Frontal cortex (tissue), 4 donors: ENCODE measurements around the gene GRID1. TPM values are rescaled to one million over a fixed set of nuclear protein-coding genes. Genes with fewer than 3 reads are reported as not detected.
"Not testable (repeated sequence)": the region's sequence is repeated elsewhere in the genome, so short reads cannot be mapped to it uniquely, and the experiment has no call there.

ENCODE experiments used
- DNase-seq, 2 donors: peaks; one replicate each; pipeline ENCODE4 v3.0.0; 2012; ENCODE audit warnings: low spot score in 2 of 2
- FAIRE-seq: peaks from 2 replicates; lab custom pipeline; 2012; peaks lifted over from hg19 to GRCh38; lab: Jason Lieb, UNC
- total RNA-seq: library from RNA; depleted of rRNA; stranded (reverse); fragments of >200 nt; gene quantifications from one replicate; pipeline ENCODE4 v1.2.3, GENCODE V29; 2014
- donor health status: control.
- donor health status: control.
- donor health status: control.

GRID1 gene
- total RNA-seq, 1 donor from 2014 or later: 12.6 TPM

DNA sequence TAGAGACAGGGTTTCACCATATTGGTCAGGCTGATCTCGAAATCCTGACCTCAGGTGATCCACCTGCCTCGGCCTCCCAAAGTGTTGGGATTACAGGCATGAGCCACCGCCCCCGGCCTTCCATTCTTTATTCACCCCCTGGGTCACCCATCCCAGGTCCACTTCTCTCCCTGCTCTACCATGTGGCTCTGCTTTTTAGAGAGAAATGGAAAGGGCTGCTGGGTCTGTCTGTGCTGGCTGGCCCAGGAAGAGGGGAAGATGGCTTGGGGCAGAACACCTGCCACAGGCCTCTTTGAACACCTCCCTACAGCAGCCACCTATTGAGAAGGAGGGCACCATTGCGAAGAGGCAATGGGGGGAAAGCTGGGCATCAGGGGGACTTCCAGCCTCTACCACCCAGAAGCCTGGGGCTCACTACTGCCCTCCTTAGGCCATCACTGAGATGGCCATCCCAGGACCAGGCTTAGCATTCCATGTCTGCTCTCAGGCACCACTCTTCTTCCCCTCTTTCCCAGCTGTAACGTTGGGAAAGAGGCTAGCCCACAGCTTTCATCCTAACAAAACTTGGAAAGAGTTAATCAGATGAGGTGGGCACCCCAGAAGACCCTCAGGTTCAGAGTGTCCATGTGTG, 256.3 kb downstream of the GRID1 start:
- DNase-seq (no peak), FAIRE-seq (no peak)

- FAIRE-seq (no peak), DNase-seq (no peak)
Measured at GRCh38 chr10:86109421-86109820, 257.2 kb downstream of the GRID1 start.

- DNase-seq (no peak), FAIRE-seq (no peak)
Measured at GRCh38 chr10:86108696-86109095, 257.9 kb downstream of the GRID1 start.

DNA sequence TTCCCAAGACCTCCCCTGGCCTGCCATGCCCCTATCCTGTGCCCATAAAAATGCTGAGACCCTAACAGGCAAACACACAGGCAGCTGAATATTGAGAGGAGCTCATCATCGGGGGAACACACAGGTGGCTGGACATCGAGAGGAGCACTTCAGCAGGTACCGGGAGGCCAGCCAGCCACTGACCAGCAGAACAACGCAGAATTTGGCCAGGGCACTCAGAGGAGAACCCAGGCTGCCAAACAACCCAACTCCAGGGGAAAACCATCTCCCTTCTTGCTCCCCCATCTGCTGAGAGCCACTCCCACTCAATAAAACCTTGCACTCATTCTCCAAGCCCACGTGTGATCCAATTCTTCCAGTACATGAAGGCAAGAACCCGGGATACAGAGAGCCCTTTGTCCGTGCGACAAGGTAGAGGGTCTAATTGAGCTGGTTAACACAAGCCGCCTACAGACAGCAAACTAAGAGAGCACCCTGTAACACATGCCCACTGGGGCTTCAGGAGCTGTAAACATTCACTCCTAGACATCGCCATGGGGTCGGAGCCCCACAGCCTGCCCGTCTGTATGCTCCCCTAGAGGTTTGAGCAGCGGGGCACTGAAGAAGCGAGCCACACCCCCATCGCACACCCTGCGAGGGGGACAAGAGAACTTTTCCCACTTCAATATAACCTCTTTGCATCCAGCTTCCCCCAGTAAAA, 258.8 kb downstream of the GRID1 start:
- FAIRE-seq, DNase-seq: not testable (repeated sequence)

DNA sequence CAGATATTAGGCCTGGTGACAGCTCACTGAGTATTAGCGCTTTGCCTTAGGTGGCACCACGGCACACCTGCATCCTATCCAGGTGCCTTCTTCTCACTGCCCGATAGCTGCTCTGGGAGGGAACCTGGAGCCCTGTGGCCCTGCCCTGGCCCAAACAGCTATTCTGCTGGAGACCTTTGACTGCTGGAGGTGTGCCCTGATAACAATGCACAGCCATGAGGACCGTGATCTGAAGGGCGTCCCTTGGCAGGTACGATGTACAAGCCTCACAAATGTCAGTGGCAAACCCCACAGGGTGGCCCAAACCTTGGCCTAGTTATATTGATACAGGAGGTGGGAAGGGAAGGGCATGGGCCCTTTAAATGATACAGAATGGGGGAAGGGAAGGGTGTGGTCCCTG, 259.5 kb downstream of the GRID1 start:
- FAIRE-seq (no peak), DNase-seq (no peak)

DNA sequence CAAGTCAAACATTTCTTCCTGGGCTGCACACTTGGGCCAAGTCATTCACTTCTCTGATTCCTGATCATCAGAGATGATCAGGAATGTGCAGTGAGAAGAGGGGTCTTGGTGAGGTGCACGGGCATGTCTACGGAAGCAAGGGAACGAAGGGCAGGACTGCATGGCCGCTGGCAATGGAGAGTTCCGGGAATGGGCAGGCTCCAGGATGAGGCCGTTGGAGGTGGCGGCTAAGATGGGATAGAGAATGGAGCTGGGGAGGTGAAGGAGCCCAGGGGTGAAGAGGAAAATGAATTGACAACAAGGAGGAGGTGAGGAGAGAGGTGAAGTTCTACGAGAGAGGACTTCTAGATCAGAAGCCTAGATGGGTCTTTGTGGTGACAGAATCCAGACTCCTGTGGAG, 260.0 kb downstream of the GRID1 start:
- FAIRE-seq (no peak), DNase-seq (no peak)

GRCh38 chr10:86105640-86106039, 261.0 kb downstream of the GRID1 start:
- no peak for DNase-seq
- FAIRE-seq: no peak

- FAIRE-seq: no peak
- DNase-seq: no peak
Measured at GRCh38 chr10:86105181-86105580, 261.4 kb downstream of the GRID1 start.

DNA sequence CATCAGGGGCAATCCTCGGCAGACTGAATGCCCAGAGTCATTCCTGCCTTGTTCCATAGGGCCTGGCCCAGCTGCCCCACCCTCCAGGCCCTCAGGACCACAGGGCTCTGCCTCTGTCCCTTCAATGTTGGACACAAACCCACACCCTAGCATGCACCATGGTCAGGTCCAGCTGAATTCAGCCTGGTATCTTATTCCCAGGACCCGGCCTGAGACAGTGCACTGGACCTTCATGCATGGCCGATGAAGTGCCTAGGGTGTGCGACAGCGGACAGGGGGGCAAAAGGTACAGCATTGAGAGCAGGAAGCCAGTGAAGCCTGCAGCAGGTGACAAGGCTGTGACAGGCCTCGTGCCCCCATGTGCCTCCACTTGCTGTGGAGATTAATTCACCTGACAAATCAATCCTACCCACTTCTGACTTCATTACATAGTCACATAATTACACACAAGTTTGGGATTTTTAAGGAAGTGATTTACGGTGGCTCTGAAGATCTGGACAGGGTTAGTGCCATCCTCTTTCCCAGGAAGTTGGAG, 261.9 kb downstream of the GRID1 start:
- no peak for DNase-seq
- FAIRE-seq: no peak

GRCh38 chr10:86104156-86104555, 262.4 kb downstream of the GRID1 start:
- no peak for DNase-seq
- no peak for FAIRE-seq

DNA sequence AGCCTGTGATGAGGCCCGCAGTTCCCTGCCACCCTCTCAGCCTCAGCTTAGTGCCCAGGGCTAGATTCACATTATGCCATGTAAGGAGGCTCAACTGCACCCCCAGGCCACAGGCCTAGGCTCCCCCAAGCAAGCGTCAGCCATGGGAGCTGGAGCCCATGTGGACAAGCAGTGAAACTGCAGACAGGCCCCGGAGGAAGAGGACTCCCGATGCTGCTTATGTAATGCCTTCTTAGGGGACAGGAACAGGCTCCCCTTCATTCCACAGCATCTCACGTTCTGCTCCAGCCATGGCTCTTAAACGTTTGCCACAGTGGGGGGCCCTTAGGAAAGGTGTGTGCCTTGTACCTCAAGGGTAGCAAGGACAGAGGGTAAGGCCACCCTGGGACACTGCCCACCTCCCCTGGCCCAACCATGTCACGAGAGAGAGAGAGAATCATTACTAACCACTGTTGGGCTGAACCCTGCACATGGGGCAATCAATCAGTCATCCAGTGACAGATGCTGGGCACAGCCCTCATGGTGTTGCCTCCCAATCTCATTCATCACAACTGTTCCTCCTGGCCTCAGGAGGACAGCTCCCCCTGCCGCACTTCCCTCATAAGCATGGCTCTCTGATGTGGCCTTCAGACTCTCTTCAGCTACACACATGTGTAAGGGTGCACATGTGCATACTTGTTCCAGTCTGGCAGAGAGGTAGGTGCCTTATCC, 263.0 kb downstream of the GRID1 start:
- FAIRE-seq: no peak

DNA sequence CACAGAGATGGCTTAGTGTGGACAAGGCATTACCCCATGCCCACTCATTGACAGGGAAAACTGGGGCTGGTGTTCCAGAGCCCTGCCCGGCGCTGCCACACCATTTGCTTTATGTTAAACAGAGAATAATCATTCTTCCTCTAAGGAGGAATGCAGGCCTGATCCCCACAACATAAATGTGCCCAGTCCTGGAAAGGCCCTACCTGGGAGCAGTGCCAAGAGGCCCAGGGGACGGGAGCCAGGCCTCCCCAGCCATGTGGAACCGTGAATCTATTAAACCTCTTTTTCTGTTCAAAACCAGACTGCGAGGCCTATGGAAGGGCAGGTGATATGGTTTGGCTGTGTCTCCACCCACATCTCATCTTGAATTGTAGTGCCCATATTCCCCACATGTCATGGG, 264.1 kb downstream of the GRID1 start:
- no peak for DNase-seq

More for the DNA sequence above, 263.0 kb downstream of the GRID1 start:
- DNase-seq: no peak

DNA sequence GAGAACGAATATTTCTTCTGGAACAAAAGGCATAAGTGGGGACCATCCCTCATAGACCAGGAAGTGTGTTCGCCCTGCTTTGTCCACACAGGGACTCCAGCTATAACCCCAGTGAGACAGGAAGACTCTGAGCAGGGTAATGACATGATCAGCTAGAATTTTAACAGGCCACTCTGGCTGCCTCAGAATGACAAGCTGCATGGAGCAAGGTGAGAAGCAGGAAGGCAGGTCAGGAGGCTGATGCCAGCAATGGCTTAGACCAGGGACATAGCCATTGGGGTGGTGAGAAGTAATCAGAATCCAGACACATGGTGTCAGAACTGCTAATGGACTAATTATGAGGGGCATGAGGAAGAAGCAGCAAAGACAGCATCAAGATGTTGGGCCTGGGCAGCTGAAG, 264.6 kb downstream of the GRID1 start:
- FAIRE-seq: no peak
- no peak for DNase-seq

More for the DNA sequence above, 264.1 kb downstream of the GRID1 start:
- no peak for FAIRE-seq

DNA sequence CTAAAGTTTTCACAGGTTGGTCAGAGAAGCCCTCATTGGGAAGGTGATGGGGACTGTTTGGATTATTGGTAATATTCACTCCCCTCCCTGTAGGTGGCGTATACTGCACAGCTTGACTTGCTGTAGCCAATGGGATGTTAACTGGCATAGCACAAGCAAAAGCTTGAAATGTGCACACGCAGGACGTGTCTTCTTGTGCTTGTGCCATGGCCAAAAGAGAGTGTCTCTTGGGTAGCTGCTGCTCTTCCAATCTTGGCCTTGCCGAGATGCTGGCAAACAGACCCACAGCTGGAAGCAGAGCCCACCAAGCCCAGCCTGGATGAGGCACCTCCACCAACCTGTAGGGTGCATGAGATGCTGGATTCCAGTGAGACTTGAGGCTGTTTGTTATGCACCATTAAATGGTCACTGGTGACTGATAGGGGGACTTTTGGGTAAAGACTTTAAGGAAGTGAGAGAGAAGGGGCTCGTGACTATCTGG, 266.0 kb downstream of the GRID1 start:
- DNase-seq: no peak
- FAIRE-seq: no peak

DNA sequence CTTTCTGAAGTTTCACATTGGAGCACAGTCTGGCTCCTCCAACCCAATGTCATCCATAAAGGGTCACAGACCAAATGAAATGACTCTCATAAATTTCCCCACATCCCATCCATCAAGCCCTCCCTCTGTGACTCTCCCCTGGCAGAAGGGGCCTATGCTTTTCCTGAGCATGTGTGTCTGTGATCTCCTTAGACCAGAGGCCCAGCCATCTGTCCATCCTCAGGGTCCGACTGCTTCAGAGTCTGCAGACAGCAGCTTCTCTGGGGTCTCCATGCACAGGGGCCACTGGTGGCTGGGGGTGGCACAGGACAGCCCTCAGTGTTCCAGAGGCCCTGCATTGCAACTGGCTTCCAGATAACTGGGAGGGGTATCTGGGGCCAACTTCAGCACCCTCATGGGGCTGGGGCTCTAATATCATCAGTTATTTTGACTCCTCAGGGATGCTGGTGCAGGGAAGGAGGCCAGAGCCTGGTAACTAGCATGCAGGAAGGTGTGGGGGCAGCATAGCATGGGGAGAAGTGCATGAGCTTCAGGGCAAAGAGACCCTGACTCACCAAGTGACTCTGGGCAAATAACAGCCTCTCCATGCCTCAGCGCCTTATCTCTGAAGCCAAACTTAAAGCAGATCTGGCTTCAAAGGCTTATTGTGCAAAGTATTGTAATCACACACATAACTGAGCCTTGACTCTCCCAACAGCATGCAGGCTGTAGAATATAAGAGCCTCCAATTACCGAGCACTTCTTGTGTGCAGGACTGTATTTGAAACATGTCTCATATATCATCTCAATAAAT, 266.9 kb downstream of the GRID1 start:
- no peak for DNase-seq
- no peak for FAIRE-seq

- no peak for FAIRE-seq
- no peak for DNase-seq
Measured at GRCh38 chr10:86098187-86098881, 268.3 kb downstream of the GRID1 start.

DNA sequence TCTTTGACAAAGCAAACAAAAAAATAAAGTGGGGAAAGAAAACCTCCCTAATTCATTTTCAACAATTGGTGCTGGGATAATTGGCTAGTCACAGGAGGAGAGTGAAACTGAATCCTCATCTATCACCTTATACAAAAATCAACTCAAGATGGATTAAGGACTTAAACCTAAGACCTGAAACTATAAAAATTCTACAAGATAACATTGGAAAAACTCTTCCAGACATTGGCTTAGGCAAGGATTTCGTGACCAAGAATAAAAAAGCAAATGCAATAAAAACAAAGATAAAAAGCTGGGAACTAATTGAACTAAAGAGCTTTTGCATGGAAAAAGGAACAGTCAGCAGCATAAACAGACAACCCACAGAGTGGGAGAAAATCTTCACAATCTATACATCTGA, 271.5 kb downstream of the GRID1 start:
- not testable (repeated sequence) for DNase-seq, FAIRE-seq

- FAIRE-seq, DNase-seq: not testable (repeated sequence)
Measured at GRCh38 chr10:86092311-86092710, 274.3 kb downstream of the GRID1 start.

DNA sequence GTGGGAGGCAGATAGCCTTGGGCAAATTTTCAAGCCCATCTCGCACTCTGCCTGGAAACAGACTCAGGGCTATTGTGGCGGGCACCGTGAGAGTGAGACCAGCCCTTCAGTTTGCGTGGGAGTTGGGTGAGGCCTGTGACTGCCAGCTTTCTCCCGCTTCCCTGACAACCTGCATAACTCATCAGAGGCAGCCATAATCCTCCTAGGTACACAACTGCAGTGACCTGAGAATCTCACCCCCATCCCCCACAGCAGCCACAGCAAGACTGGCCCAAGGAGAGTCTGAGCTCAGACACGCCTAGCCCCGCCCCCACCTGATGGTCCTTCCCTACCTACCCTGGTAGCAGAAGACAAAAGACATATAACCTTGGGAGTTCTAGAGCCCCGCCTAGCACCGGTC, 275.4 kb downstream of the GRID1 start:
- no peak for FAIRE-seq
- no peak for DNase-seq
